Rectal smooth muscle tissue (tissue), 1 donor: Measurements from ENCODE around the gene STARD13.

ENCODE experiments used
- H3K27ac ChIP-seq: one replicate; pipeline ENCODE4 v1.7.0; 2013; ENCODE audit warnings: low read depth, low read length, inconsistent platforms
- H3K27me3 ChIP-seq: one replicate; pipeline ENCODE4 v1.7.0; 2013; ENCODE audit warnings: low read length; ENCODE audit not compliant: control insufficient read depth, insufficient read depth
- H3K36me3 ChIP-seq: one replicate; pipeline ENCODE4 v1.7.0; 2013; ENCODE audit warnings: low read length; ENCODE audit not compliant: control insufficient read depth, insufficient read depth
- H3K4me1 ChIP-seq: one replicate; pipeline ENCODE4 v1.7.0; 2013; ENCODE audit warnings: low read length; ENCODE audit not compliant: control insufficient read depth, insufficient read depth
- H3K4me3 ChIP-seq: one replicate; pipeline ENCODE4 v1.7.0; 2013; ENCODE audit warnings: low read length
- H3K9ac ChIP-seq: one replicate; pipeline ENCODE4 v1.7.0; 2013; ENCODE audit warnings: low read length

STARD13 gene

GRCh38 chr13:33206425-33206824, 79.1 kb downstream of the STARD13 start:
- Histone ChIP-seq H3K9ac (no peak overlapping the region), H3K27ac (peak overlapping the region; percentile 97), H3K27me3 (no peaks in the 10 kb centered on the region), H3K4me3 (no peak overlapping the region), H3K36me3 (no peaks in the 10 kb centered on the region), H3K4me1 (peaks cover 52% of the 10 kb centered on the region)

GRCh38 chr13:33205804-33206221, 79.7 kb downstream of the STARD13 start:
- Histone ChIP-seq H3K27ac (peak overlapping the region; percentile 97), H3K36me3 (no peaks in the 10 kb centered on the region), H3K27me3 (no peaks in the 10 kb centered on the region), H3K4me1 (peaks cover 52% of the 10 kb centered on the region), H3K9ac (no peak overlapping the region), H3K4me3 (peak overlapping the region; percentile 67)

GRCh38 chr13:33205224-33205623, 80.3 kb downstream of the STARD13 start:
- peaks cover 53% of the 10 kb centered on the region for H3K4me1 ChIP-seq
- no peaks in the 10 kb centered on the region for H3K27me3 ChIP-seq
- no peak overlapping the region for H3K9ac ChIP-seq
- H3K4me3 ChIP-seq, result peak overlapping the region; percentile 67
- H3K36me3 ChIP-seq, result no peaks in the 10 kb centered on the region
- H3K27ac ChIP-seq, result peak overlapping the region; percentile 97

DNA sequence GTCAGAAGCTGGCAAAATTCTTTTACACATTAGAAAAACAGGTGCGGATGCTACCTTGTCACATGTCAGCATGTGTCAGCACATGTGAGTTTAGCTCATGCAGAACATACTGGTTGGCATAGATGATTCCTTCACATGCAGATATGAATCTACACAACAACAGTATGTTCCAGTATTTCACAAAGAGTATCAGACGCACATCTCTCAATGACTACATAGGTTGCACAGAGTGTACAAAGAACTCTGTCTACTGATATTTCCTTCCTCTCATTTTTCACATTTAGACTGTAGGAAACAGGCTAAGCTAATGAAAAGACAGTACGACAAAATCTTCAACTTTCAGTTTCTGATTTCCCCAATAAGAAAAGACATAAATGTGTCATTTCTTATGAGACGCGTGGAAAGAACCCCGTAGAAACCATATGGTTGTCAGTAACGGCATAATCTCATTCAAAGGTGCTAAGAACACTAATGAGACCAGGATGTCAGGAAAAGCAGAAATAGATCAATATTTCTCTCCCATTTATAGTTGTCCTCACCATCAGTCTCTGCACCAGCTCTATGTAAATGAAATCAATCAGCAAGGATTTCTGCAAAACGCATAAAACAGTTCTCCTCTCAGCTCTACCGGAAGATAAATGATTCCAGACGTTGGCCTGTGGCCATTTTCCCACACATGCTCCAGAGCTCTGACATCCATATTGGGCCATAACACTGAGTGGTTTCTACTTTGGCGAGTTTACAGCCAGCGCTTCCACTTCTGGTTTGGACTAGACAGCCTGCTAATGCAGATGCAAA, 81.2 kb downstream of the STARD13 start:
- H3K4me3 ChIP-seq, result peak overlapping the region; percentile 67

DNA sequence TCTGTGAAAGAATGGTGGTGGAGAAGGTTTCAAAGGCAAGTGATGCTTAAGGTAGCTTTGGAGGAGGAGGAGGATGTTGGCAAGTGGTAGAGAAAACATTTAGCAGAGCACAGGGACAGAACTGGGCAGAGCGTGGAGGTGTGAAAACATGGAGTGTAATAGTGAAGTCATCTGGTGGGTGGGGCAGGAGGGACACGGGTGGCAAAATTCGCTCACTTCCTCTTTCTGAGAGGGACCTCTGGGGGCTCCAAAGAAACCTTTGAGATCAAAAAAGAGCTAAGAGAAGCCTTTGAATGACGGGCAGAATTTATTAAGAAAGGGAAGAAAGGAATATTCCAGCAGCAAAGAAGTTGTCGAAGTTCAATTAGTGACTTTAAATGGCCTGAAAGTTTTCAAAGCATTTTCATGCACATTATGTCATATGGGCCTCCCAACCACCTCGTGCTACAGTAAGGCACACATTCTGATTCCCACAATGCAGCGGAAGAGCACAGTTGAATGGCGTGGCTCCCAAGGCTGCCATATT, 82.8 kb downstream of the STARD13 start:
- Histone ChIP-seq H3K27ac (peak overlapping the region; percentile 97), H3K4me3 (no peak overlapping the region), H3K36me3 (no peaks in the 10 kb centered on the region), H3K27me3 (no peaks in the 10 kb centered on the region), H3K4me1 (peaks cover 62% of the 10 kb centered on the region), H3K9ac (no peak overlapping the region)

More for the DNA sequence above, 81.2 kb downstream of the STARD13 start:
- no peaks in the 10 kb centered on the region for H3K36me3 ChIP-seq
- no peaks in the 10 kb centered on the region for H3K27me3 ChIP-seq
- no peak overlapping the region for H3K9ac ChIP-seq
- H3K27ac ChIP-seq, result peak overlapping the region; percentile 97
- peaks cover 57% of the 10 kb centered on the region for H3K4me1 ChIP-seq

DNA sequence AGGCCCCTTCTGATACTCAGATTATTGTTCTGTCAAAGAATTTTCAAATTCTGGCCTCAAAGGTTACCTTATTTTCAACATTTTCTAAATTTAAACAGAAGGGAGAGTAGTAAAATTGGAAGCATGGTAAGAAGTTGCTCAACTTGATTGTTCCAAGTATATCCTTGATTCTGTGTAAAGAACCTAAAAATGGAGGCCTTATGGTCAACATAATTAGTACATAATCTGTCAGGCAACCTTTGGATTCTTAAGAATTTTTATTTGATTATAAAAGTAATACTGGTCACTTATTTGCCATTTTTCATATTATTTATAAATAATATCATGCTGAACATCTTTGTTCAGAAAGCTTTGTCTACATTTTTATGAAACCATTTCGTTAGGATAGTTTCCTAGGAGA, 83.9 kb downstream of the STARD13 start:
- H3K27ac ChIP-seq, result no peak overlapping the region
- no peak overlapping the region for H3K9ac ChIP-seq
- H3K4me1 ChIP-seq, result peaks cover 63% of the 10 kb centered on the region
- H3K36me3 ChIP-seq, result no peaks in the 10 kb centered on the region
- no peaks in the 10 kb centered on the region for H3K27me3 ChIP-seq
- H3K4me3 ChIP-seq, result no peak overlapping the region

DNA sequence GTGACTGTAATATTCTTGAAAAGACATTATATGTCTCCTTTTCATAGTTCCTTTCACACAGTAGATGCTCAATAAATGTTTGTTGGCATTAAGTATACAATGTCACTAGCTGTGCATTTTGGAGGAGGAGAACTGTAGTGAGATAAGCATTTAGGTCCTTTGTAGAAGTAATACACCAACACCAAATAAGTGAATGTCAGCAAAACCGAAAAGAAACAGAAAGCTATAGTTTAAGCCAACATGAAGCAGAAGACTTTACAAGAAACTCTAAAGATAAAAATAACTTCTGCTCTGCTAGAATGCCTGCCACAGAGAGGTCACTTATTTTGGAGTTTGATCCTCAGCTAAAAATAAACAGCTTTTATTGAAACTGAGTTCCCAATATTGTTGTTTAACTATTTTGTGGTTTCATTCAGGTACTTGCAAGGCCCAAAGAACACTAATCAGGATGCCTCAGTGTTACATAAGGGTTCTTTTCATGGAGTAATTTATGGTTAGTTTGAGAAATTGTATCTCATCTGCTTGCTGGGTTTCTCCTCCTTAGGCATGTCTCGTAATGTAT, 86.2 kb downstream of the STARD13 start:
- no peaks in the 10 kb centered on the region for H3K27me3 ChIP-seq
- peak overlapping the region; percentile 74 for H3K27ac ChIP-seq
- peaks cover 58% of the 10 kb centered on the region for H3K4me1 ChIP-seq
- H3K9ac ChIP-seq, result no peak overlapping the region
- H3K36me3 ChIP-seq, result no peaks in the 10 kb centered on the region
- H3K4me3 ChIP-seq, result no peak overlapping the region

GRCh38 chr13:33197541-33197971, 88.0 kb downstream of the STARD13 start:
- Histone ChIP-seq H3K4me3 (no peak overlapping the region), H3K4me1 (peaks cover 54% of the 10 kb centered on the region), H3K36me3 (no peaks in the 10 kb centered on the region), H3K9ac (no peak overlapping the region), H3K27me3 (no peaks in the 10 kb centered on the region), H3K27ac (peak overlapping the region; percentile 41)

DNA sequence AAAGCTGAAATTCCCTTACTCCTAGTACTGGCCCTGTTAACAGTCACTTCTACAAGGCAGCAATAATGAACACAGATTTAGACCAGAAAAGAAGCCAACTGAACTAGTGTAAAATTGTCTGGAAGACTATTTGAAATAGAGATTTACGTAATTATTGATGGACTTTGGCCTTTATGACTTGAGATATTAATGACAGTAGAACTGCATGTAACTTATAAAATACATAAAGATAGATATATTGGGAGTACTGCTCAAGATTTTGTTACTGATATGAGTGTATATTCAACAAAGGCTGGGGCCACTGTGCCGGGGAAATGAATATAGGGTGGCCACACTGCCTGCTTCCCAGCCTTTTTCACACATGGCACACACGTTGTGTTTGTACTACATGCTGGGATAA, 88.8 kb downstream of the STARD13 start:
- H3K36me3 ChIP-seq, result no peaks in the 10 kb centered on the region
- peak overlapping the region; percentile 41 for H3K27ac ChIP-seq
- H3K9ac ChIP-seq, result no peak overlapping the region
- H3K4me1 ChIP-seq, result peaks cover 52% of the 10 kb centered on the region
- no peak overlapping the region for H3K4me3 ChIP-seq
- H3K27me3 ChIP-seq, result no peaks in the 10 kb centered on the region

- Histone ChIP-seq H3K4me1 (peaks cover 55% of the 10 kb centered on the region), H3K27me3 (no peaks in the 10 kb centered on the region), H3K4me3 (no peak overlapping the region), H3K36me3 (no peaks in the 10 kb centered on the region), H3K27ac (peak overlapping the region; percentile 78), H3K9ac (no peak overlapping the region)
These were observed 89.7 kb downstream of the STARD13 start for GRCh38 chr13:33195693-33196464.

- H3K4me3 ChIP-seq, result no peak overlapping the region
- peaks cover 50% of the 10 kb centered on the region for H3K4me1 ChIP-seq
- H3K27ac ChIP-seq, result peak overlapping the region; percentile 78
- H3K27me3 ChIP-seq, result no peaks in the 10 kb centered on the region
- no peaks in the 10 kb centered on the region for H3K36me3 ChIP-seq
- H3K9ac ChIP-seq, result no peak overlapping the region
These were observed 90.5 kb downstream of the STARD13 start for GRCh38 chr13:33194820-33195692.
